Midbrain (tissue), 1 donor: ENCODE measurements around the gene JMJD1C.
A peak's percentile ranks its signal among the peaks of the same experiment; 100 is the strongest.
"Not testable (repeated sequence)": the region's sequence is repeated elsewhere in the genome, so short reads cannot be mapped to it uniquely, and the experiment has no call there.

Source experiments
- DNase-seq: peaks from one replicate; lab custom pipeline; 2025; lab: John Stamatoyannopoulos, UW

The JMJD1C gene

DNA sequence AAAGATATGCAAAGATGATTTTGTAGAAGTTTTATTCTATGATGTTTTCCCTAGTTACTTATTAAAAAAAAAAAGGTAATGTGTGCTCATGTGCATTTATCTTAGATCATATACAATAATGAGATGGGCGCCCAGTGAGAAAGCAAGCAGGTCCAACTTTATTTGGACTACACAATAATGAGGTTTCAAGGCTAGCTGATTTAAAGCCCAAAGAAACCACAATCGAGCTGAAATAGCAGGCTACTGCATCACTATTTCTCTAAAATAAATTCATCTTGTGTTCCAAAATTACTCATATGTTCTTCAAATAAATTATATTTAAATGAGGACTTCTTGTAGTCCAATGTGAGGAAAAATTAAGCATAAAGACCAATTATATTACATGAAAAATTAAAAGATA, 110.1 kb downstream of the JMJD1C start:
- no peak for DNase-seq

DNA sequence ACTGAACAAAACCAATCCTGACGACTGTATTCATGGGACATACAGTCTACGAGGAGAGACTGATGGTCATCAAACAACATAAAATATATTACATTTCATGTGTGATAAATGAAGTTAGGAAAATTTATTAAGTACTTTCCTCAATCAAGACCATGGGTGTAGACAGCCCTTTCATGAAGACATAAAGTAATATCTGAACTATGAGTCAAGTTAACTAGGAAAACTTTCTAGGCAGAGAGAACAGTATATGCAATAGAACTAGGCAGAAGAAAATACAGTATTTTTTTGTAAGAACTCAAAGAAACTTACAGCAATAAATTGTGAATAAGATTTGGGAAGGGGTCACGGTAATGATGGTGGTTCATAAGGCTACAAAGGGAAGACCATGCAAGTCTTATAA, 112.8 kb downstream of the JMJD1C start:
- no peak for DNase-seq

DNA sequence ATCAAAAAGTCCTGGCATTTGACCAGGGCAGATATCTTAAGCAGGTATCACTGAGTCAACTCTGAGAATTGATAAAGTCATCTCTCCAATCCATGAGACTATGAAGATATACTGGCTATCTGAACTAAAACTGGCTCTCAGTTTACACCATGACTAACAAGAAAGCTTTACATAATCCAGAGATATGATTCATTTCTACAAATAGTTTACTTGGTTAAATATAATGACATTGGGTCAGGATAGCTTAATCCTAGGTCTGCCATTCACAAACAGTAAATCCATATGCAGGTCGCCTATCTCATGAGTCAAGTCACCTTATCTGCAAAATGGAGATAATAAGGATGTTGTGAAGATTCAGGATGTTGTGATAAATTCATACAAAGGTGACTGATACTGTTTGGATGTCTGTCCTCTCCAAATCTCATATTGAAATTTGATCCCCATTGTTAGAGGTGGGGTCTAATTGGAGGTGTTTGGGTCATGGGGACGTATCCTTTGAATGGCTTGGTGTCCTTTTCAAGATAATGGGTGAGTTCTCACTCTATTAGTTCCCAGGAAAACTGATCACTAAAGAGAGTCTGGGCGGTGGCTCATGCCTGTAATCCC, 117.4 kb downstream of the JMJD1C start:
- no peak for DNase-seq

DNA sequence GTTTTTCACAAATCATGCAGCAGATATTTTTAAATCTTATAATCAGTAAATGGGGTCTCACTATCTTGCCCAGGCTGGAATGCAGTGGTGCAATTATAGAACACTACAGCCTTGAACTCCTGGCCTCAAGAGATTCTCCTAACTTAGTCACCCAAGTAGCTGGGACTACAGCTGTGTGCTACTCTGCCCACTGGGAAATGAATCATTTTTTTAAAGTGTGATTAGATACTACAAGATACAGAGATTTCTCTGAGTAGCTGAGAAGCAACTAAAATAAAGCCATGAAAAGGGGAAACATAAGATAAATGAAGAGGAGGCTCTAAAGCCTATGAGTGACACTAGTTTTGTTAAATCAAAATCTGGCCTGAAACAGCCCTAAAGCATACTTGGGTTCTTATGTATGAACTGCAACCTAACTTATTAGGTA, 119.7 kb downstream of the JMJD1C start:
- no peak for DNase-seq

DNA sequence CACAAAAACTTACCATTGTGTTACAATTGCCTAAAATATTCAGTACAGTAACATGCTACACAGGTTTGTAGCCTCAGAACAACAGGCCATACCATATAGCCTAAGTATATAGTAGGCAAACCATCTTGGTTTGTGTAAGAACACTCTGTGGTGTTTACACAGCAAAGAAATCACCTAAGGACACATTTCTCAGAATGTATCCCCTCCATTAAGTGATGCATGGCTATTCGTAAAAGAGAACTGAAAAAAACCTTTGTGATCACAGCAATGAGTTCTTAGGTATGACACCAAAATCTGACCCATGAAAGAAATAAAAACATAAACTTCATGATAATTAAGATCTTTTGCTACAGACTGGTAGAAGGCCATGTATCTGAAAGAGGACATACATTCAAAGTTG, 121.5 kb downstream of the JMJD1C start:
- no peak for DNase-seq

DNA sequence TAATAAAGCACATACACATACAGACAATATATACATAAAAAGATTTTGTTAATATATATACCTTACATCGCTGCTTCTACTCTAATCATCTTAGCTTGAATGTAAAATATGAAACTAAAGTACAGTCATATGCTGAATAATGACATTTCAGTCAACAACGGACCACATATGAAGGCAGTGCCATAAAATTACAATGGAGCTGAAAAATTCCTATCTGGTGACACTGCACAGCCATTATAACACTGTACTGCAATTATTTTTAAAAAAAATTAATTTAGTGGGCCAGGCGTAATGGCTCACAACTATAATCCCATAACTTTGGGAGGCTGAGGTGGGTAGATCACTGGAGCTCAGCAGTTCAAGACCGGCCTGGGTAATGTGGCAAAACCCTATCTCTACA, 122.3 kb downstream of the JMJD1C start:
- no peak for DNase-seq

DNA sequence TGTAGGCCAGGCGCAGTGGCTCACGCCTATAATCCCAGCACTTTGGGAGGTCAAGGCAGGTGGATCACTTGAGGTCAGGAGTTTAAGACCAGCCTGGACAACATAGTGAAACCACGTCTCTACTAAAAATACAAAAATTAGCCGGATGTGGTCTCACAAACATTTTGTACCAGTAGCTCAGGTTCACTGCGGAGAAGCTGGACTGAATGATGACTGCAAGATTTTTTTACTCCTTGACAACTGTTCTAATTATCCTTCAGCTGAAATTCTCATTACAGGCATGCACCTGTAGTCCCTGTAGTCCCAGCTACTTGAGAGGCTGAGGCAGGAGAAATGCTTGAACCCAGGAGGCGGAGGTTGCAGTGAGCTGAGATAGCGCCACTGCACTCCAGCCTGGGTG, 126.1 kb downstream of the JMJD1C start:
- DNase-seq = not testable (repeated sequence)

- no peak for DNase-seq
Measured at GRCh38 chr10:63337455-63338251, 128.1 kb downstream of the JMJD1C start.

GRCh38 chr10:63331586-63331985, 134.2 kb downstream of the JMJD1C start:
- DNase-seq = no peak

DNA sequence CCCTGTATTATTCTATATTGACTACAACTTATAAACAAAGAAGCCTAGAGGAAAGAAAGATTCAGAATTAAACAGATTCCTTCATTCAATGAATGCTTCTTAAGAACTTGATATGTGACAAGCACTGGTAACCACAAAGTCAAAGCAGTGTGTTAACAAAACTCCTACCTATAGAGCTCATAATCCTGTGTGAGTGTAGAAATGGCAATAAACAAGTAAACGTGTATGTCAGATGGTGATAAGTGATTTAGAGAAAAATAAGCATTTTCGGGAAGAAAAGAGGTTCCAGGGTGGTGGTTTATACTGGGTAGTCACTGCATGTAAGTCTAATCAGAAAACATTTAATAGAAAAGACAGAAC, 141.3 kb downstream of the JMJD1C start:
- no peak for DNase-seq

GRCh38 chr10:63323701-63324494, 141.9 kb downstream of the JMJD1C start:
- no peak for DNase-seq

DNA sequence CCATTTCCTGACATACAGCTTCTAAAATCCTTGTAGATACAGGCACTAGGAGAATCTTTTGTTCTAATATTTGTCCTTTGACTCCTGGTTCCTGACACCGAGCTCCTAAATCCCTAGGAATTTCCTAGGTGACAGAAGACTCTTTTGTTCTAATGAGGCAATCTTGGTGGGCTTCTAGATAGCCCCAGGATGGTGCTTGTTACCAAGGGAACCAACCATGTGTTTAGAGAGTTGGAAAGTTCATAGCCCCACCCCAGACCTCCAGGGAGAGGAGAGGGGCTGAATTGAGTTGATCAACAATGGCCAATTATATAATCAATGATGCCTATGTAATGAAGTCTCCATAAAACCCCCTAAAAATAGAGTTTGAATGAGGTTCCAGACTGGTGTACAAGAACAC, 145.1 kb downstream of the JMJD1C start:
- no peak for DNase-seq

GRCh38 chr10:63319231-63319630, 146.5 kb downstream of the JMJD1C start:
- no peak for DNase-seq

- DNase-seq = no peak
Measured at GRCh38 chr10:63318491-63318890, 147.3 kb downstream of the JMJD1C start.

GRCh38 chr10:63314020-63314419, 151.8 kb downstream of the JMJD1C start:
- DNase-seq = no peak

DNA sequence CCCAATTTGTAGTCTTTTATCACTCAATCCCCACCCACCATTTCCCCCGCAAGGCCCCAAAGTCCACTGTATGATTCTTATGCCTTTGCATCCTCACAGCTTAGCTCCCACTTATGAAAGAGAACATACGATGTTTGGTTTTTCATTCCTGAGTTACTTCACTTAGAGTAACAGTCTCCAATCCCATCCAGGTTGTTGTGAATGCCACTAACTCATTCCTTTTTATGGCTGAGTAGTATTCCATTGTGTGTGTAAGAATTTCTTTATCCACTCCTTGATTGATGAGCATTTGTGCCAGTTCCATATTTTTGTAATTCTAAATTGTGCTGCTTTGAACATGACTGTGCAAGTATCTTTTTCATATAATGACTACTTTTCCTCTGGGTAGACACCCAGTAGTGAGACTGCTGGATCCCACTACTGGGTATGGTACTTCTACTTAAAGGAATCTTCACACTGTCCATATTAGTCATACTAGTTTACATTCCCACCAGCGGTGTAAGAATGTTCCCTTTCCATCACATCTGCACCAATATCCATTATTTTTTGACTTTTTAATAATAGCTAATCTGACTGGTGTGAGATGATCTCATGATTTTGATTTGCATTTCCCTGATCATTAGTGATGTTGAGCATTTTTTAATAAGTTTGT, 152.6 kb downstream of the JMJD1C start:
- DNase-seq = no peak

- DNase-seq = no peak
Measured at GRCh38 chr10:63308628-63309027, 157.1 kb downstream of the JMJD1C start.

GRCh38 chr10:63304146-63304545, 161.6 kb downstream of the JMJD1C start:
- DNase-seq = peak; percentile 7

DNA sequence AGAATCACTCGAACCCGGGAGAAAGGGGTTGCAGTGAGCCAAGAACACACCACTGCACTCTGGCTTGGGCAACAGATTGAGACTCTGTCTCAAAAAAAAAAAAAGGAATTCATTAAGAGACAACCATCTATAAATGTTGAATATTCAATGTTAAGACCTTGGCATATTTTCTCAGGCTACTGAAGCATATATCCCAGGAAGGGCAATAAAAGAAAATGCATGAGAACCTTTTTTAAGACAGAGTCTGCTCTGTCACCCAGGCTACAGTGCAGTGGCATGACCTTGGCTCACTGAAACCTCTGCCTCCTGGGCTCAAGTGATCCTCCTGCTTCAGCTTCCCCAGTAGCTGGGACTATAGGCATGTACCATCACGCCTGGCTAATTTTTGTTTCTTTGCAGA, 165.0 kb downstream of the JMJD1C start:
- DNase-seq = no peak

GRCh38 chr10:63297941-63298340, 167.8 kb downstream of the JMJD1C start:
- DNase-seq = no peak

- no peak for DNase-seq
Measured at GRCh38 chr10:63294781-63295180, 171.0 kb downstream of the JMJD1C start.

DNA sequence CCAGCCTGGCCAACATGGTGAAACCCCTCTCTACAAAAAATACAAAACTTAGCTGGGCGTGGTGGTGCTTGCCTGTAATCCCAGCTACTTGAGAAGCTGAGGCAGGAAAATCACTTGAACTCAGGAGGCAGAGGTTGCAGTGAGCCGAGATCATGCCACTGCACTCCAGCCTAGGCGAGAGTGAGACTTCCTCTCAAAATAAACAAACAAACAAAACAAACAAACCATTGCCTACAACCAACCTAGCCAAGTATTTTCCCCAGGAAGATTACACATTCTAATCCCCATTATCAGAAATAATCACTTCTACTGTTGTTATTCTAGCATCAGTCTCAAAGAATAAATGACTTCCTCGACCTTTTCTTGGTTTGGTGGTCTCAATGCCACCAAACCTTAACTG, 172.9 kb downstream of the JMJD1C start:
- DNase-seq = not testable (repeated sequence)
